Skin of body (tissue), 2 donors: Measurements from ENCODE around the gene SUSD5. TPM values are rescaled to one million over a fixed set of nuclear protein-coding genes. Genes with fewer than 3 reads are reported as not detected.
A peak's percentile ranks its signal among the peaks of the same experiment; 100 is the strongest.
"Not testable (repeated sequence)": the region's sequence is repeated elsewhere in the genome, so short reads cannot be mapped to it uniquely, and the experiment has no call there.

ENCODE experiments used
- DNase-seq: peaks from one replicate; lab custom pipeline; 2025; lab: John Stamatoyannopoulos, UW
- total RNA-seq: library from RNA; depleted of rRNA; stranded (reverse); fragments of >200 nt; gene quantifications from one replicate; pipeline ENCODE4 v1.2.3, GENCODE V29; 2014

Gene SUSD5
- total RNA-seq, 1 donor from 2014 or later = 3.3 TPM

DNA sequence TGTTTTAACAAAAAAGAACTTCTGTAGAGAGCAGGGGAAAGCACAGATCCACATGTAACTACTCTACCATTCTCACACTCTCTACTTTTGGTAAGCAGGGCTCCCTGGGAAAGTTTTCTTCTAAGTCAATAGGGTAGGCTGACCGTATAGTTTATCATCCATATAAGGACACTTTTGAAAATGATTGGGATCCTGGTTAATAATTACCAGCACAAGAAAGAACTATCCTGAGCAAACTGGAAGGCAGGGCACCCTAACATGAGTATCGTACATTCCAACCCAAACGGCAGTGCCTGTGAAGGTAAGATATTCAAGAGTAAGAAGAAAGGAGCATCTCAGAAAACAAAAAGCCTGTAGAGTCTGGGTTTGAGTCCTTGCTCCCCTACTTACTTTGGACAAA, 22.1 kb downstream of the SUSD5 start:
- DNase-seq = no peak

DNA sequence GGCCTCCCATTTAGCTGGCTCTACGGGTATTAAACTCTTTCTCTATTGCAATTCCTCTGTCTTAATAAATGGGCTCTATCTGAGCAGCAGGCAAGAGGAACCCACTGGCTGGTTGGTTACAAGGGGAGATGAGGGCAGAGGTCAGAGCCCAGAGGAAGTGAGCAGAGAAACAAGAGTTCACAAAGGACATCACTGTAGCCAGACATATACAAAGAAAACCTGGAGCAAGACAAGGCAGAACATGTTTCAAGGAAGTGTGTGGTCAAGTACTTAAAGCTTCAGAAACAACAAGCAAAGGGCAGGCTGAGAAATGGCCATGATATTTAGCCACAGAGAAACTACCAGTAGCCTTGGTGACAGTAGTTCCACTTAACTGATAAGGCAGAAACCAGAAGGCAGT, 24.3 kb downstream of the SUSD5 start:
- DNase-seq = no peak

DNA sequence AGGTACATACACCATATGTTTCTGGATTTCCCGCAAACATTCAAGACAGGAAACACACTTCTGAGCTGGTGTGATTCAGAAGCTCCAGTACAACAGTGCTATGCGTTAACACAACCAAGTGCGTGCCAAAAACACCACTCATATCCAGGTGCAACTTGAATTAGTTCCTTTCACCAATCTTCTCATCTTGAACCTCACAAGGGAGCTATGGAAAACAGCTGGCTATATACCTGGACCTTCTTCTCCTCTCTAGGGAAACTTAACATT, 31.3 kb downstream of the SUSD5 start:
- DNase-seq = no peak

DNA sequence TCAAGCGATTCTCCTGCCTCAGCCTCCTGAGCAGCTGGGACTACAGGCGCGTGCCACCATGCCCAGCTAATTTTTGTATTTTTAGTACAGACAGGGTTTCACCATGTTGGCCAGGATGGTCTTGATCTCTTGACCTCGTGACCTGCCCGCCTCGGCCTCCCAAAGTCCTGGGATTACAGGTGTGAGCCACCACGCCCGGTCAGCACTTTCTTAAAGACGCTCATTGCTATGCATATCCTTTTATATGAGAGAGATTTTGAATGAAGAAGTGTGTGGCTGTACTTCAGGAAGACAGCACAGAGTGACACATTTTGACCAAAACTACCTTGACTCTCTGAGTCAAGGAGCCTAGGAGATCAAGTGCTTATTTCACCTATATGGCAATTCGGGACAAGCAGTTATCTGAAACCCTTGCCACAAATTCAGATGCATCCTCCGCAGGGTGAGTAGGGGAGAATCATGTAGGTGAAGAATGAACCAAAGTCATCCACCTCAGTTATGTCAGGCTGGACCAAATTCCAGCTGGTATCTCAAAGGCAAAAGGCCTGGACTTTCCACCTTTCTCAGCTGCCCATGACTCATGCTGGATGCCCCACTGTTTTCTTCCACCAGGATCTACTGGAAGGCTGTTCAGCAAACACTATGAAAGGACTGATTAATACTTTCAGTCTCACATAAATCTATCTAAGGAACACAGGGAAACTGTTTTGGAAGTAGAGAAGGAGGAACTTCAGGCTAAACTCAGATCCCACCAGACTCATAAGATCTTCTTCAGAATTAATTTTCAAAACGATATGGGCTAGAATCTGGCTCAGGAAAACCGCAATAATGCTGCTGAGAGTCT, 31.9 kb downstream of the SUSD5 start:
- no peak for DNase-seq

DNA sequence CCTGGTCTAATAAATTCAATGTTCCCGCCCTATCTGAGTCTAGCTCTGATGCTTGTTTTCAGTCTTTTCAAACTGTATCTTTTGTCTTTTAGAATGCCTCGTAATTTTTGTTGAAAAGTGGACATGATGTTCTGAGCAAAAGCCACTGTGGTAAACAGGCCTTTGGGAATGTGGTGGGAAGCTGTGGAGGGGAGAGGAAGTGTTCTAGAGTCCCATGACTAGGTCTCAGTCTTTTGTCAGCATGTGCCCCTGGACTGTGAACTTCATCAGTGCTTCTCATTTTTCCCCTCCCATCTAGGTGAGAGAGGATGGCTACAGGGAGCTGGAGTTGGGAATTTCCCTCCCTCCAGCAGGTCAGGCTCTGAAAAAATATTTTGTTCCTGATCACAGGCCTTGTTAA, 33.7 kb downstream of the SUSD5 start:
- no peak for DNase-seq

DNA sequence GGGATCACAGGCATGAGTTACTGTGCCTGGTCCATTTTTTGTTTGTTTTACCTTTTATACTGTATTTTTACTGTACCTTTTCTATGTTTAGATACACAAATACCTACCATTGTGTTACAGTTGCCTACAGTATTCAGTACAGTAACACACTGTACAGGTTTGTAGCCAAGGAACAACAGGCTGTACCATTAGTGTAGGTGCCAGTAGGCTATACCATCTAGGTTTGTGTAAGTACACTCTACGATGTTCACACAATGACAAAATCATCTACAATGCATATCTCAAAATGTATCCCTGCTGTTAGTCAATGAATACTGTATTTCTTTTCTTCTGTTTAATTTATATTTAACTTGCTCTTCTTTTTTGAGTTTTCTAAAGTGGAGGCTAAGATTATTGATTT, 37.0 kb downstream of the SUSD5 start:
- not testable (repeated sequence) for DNase-seq

DNA sequence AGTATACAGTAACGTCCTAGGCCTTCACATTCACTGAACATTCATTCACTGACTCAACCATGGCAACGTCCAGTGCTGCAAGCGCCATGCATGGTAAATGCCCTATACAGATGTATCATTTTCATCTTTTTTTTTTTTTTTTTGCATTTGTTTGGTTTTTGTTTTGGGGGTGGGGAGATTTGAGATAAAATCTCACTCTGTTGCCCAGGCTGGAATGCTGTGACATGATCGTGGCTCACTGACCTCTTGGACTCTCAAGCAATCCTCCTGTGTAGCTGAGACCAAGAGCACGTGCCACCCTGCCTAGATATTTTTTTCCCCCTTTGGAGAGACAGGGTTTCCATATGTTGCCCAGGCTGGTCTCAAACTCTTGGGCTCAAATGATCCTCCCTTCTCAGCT, 37.4 kb downstream of the SUSD5 start:
- no peak for DNase-seq

DNA sequence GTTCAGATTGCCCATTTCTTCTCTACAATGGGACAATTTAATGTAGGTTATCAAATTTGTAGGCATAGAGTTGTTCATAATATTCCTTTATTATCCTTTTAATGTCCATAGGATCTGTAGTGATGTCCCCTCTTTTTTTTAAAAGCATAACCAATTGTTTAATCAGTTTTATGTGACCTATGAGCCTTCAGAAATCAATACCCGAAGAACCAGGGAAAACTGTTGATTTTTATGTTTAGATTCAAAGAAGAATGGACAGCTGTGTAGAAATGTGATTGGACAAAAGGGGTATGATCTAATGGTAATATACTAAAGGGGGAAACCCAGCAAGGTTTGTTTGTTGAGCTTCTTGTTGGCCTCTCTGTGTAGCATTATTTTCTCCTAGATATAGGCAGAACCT, 39.5 kb downstream of the SUSD5 start:
- no peak for DNase-seq

DNA sequence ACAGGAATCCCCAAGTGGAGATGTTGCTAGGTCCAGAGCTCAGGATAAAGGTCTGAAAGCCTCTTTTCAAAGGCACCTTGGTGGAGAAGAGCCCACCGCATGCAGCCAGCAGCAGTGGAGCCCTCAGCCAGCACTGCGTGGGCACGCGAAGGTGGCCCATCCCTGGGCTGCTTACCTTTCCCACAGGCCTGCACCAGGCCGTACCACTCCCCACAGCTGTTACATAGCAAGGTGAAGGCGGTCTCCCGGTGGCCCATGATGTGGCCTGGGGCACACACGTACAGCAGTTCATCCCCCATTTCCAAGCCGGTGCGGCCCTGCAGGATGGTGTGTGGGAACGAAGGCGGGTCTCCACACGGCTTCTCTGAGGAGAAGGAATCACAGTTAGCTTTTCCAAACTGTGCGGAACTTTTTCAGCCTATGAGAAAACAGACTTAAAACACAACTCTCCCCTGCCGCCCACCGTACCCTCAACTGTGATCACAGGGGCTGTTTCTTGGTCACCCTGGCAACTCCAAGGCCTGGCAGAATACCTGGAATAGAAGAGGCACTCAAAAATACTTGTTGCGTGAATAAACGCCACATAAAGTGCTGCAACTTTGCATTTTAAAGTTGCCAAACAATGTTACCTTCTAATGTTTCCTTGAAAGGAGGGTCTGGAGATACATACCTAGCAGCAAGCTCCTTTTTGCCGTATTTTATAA, 43.7 kb downstream of the SUSD5 start:
- DNase-seq = no peak

DNA sequence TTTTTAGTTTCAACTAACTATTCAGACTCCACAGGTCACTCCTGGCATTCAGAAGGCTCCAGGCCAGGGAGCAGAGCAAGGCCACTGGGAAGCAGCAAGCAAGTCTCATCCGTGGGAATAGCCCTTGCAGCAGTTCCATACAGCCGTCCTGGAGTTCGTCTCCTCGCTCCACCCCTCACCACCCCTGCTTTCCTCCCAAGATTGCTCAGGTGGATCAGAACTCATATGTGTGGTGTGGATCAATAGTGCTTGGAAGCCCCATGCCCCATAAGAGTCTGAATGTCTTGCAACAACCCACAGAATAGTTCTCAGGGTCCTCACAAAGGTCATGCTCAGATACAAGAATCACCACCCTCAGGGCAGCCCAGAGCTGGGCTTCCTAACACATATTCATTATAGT, 44.5 kb downstream of the SUSD5 start:
- no peak for DNase-seq

DNA sequence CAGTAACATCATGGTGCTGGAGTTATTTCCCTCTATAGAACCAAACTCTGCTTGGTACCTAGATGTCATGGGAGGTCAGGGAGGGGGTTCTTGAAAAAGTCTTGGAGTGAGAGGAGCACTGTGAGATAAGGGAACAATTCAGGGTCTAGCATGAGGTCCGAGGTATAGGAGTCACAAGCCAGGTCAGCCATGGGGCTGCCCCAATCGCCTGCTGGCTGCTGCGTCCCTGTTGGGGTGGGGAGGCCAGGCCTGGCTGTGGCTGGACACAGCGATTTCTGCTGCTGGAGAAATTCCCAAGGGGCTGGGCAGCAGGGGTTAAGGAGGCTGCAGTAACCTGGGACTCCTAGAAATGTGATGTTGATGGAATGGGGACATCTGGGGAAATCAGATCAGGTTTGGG, 44.9 kb downstream of the SUSD5 start:
- no peak for DNase-seq

DNA sequence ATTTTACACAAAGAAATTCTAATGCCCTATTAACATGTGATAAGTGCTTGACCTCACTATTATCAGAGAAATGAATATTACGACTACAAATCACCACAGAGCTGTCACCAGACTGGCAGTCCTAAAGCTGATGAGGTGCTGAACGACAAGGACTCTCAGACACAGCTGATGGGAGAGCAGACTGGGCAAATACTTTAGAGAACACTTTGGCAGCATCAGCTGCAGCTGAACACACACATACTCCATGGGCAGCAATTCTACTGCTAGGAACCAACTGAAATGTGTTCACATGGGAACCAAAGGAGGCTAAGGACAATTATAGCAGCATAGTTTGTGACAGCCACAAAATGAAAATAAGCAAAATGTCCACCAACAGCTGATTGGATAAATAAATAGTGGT, 45.5 kb downstream of the SUSD5 start:
- no peak for DNase-seq

DNA sequence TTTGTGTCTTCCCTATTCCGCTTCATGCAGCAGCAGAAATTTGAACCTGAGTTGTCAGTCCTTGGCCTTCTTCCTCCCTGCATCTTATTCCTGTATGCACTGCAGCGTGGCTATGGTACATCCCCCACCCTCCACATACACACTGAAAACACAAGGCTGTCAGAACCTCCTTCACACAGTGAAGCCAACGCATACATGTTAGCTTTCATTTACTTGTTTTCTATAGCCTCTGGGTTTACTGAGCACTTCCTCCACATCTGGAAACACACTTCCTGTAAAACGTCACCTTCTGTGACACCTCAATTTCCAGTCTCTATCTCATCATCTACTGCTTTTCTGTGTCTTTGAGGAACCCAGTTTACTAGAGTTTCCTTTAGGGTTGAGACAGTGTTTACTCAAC, 47.0 kb downstream of the SUSD5 start:
- no peak for DNase-seq

DNA sequence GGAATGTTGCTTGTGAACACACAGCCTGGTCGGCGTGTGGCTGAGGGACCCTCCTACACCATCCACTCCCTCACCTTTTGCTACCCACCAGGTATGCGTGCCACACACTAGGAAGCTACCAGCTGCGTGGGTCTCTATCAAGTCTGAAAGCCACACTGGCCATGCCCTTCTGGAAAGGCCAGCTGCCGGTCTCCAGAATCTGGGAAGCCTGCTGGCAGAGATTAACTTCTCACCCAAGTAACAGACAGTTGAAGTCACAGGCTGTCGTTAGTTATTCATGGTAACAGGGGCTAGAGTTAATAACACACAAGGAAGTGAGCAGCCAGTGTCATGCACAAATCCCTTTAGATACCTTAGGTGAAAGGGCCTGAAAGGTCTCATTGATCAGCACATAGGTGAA, 48.1 kb downstream of the SUSD5 start:
- DNase-seq = no peak

DNA sequence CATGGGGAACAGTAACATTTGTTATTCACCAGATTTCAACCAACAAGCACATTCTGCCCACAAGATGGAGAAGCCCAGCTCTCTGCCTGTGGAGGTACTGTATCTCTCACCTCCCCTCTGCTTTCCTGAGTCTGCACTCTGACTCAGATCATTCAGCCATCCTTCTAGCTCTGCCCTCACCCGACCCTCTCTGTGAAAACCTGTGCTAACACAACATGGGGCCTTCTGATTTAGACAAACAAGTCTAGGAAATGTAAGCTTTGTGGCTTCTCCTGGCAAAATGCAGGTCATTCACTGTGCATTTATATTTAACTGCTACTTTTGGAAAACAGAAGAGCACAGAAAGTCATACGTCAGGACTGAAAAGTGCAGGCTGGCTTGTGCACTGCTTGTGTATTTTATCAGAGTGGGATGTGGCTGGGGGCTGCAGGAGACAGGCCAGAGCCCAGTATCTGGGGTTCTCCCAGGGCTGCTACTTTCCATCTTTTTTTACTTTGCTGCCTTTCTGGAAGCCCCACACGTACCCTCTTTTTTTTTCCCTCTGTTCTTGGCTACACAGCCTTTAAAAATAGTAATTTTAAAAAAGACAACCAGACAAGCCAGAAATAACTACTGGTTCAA, 50.8 kb downstream of the SUSD5 start:
- DNase-seq = no peak

DNA sequence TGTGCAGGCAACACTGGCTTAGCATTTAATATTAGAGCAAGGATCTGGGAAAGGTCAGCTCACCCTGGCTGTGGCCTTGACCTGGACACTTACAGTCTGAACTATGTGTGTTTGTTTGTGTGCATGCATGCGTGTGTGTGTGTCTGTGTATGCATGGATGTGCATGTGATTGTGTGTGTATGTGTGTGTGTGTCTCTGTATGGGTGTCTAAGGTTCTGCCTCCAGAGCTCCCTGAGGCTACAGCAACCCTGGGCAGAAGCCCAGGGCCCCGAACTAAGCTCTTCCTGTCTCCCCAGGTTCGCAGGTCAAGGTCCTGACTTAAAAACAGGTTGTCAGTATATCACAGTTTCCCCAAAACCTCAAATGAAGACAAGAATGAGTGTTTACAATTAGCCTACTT, 51.3 kb downstream of the SUSD5 start:
- DNase-seq = no peak

DNA sequence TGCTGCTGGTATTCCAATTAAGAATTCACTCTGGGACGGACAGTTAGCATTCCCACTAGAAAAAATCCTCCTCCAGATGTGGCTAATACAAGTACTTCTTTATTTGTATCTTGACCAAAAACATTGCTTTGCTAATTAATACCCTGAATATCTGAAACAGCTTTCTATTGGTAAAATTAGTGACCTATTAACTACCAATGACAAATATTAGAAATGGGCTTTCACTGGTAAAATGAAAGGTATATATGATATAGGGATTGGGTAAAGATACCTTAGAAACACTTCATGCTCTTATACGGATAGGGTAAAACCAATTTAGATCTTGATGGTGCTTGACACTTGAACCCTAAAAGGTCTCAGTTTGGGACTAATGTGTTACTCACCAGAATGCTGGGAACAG, 52.5 kb downstream of the SUSD5 start:
- no peak for DNase-seq

DNA sequence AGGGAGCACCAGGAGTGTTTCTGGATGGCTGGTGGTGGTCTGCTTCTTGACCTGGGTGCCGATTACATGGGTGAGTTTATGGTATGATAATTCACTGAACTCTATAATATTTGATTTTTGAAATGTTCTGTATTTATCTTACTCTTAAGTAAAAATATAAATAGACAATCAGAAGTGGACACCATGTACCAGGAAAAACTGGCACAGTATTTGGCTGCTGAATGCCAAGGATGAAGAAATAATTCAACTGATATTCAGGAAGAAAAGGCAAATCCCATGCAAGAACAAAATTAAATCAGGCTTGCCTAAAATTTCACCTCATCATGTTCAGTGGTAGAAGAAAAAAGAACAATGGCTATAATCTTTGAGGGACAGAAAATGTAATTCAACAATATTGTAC, 53.2 kb downstream of the SUSD5 start:
- DNase-seq = no peak

DNA sequence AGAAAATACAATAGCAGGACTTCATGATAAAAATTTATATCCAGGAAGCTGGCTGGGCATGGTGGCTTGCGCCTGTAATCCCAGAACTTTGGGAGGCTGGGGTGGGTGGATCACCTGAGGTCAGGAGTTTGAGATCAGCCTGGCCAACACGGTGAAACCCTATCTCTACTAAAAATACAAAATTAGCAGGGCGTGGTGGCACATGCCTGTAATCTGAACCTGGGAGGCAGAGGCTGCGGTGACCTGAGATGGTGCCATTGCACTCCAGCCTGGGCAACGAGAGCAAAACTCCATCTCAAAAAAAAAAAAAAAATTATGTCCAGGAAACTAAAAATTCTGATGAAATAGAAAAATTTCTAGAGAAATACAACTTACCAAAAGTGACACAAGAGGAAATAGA, 56.0 kb downstream of the SUSD5 start:
- DNase-seq = not testable (repeated sequence)

DNA sequence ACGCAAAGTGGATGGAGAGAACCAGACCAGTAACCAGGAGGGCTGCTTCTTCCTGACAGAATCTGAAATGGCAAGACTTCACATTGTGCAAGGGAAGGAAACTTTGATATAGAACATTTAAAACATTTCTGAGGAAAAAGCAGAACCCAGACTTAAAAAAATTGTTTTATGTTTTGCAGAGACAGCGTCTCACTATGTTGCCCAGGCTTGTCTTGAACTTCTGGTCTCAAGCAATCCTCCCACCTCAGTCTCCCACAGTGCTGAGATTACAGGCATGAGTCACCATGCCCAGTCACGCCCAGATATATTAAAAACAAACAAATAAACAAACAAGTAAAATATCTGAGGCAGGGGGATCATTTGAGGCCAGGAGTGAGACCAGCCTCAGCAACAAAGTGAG, 58.6 kb downstream of the SUSD5 start:
- no peak for DNase-seq

DNA sequence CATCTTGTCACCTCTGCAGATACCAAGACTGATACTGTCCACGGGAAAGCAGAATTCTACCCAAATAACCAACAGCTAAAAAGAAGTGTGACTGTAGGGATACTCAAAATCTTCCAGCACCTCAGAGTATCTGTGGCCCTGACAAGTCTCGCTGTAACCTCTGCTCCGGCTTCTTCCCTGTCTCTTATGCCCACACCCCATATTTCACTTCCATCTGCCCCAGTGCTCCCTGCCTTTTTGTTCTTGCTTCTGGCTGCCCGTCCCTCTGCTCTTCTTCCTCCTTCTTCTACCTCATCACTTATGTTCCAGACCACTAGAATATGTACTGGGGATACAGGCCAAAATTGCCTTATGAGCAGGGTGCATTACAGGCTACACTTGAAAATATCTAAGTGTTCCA, 59.4 kb downstream of the SUSD5 start:
- DNase-seq = no peak

DNA sequence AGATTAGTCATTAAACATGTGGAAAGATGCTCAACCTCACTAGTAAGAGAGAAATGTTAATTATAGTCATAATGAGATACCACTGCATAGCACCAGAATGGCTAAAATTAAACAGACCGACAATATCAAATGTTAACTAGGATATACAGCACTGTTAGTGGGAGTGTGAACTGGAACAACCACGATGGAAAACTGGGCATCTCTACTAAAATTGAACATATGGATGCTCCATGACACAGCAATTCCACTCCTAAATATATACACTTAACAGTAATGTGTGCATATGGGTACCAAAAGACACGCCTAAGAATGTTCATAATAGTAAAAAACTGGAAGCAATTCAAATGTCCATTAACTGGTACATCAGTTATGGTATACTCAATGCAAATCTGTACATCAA, 63.3 kb downstream of the SUSD5 start:
- no peak for DNase-seq

DNA sequence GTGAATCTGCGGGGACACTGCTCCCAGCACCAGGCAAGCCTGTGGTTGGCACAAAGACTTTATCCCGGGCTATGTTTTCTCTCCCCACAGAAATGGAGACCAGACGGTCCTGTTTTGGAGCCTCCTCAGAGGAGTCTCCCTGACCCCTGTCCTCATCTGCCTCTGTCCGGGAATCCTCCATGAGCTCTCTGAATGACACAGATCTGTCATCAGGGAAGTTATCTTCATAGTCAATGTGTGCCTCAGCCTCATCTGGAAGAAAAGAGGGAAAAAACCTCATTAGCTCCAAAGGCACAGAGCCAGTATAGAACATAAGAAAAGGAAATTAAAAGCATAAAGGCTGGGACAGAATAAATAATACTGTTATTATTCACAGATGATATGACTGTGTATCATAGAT, 64.8 kb downstream of the SUSD5 start:
- DNase-seq = peak; percentile 41
